ENCODE data around the gene TRAPPC4.

- TF ChIP-seq POLR2AphosphoS5 (IDR thresholded peaks at IDR 0.05; ENCODE audit: low read depth, low read length) (no peak), TAF1 (IDR thresholded peaks at IDR 0.05; ENCODE audit: borderline replicate concordance, insufficient read depth, low read length) (no peak), REST (IDR thresholded peaks at IDR 0.05; ENCODE audit: insufficient read depth in 1 of 2, low read depth in 2 of 2, low read length in 2 of 2) (no peak), SIN3A (IDR thresholded peaks at IDR 0.05; ENCODE audit: borderline replicate concordance, insufficient read depth, low read length) (no peak), FOXP2 (optimal IDR thresholded peaks at IDR 0.05; ENCODE audit: borderline replicate concordance, extremely low read depth, extremely low read length, insufficient read depth) (no peak)
Measured at GRCh38 chr11:119055901-119056300, 37.3 kb downstream of the TRAPPC4 start.

Measured in PFSK-1 (cell line).